ENCODE results near the gene RGS16. TPM values are rescaled to one million over a fixed set of nuclear protein-coding genes. Genes with fewer than 3 reads are reported as not detected.

RGS16 gene
- total RNA-seq, 1 experiment from 2014 or later, result 6.5 TPM

DNA sequence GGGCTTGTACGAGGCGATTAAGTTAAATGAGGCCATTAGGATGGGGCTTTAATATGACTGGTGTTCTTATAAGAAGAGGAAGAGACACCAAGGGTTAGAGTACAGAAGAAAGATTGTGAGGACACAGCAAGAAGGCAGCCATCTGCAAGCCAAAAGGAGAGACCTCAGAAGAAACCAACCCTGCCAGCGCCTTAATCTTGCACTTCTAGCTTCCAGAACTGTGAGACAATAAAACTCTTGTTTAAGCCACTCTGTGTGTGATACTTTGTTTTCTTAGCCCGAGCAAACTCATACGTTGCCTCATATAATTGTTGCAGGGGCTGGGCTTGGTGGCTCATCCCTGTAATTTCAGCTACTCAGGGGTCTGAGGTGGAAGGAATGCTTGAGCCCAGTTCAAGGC is 33.6 kb upstream of the RGS16 start:
- DNase-seq (ENCODE audit: low read depth, low spot score) (no peak), ATAC-seq (no peak)
- TF ChIP-seq CTCF (IDR thresholded peaks at IDR 0.05 in 2 of 3, conservative IDR thresholded peaks at IDR 0.05 in 1 of 3; ENCODE audit: borderline replicate concordance in 1 of 3, insufficient read depth in 1 of 3, low read depth in 2 of 3, low read length in 2 of 3) (no peak), YY1 (IDR thresholded peaks at IDR 0.05; ENCODE audit: extremely low read depth, insufficient replicate concordance, low read depth, low read length) (no peak), SRF (IDR thresholded peaks at IDR 0.05; ENCODE audit: low read depth) (no peak), RAD21 (IDR thresholded peaks at IDR 0.05; ENCODE audit: low read depth) (no peak), CEBPB (IDR thresholded peaks at IDR 0.05; ENCODE audit: low read depth) (no peak), CBX3 (IDR thresholded peaks at IDR 0.05; ENCODE audit: low read depth) (no peak), TCF7L2 (IDR thresholded peaks at IDR 0.05; ENCODE audit: borderline replicate concordance, extremely low read depth, insufficient read depth, insufficient read length) (no peak), POLR2AphosphoS5 (IDR thresholded peaks at IDR 0.05; ENCODE audit: low read depth, low read length) (no peak)
- Histone ChIP-seq H3K4me2 (ENCODE audit: low read length) (no peak overlapping the region), H3K79me2 (ENCODE audit: insufficient read depth, low read length) (no peaks in the 10 kb centered on the region), H3K9me2 (ENCODE audit: insufficient read depth) (no peaks in the 10 kb centered on the region), H3K4me3 (replicated peaks in 1 of 2; ENCODE audit: low read depth in 1 of 2, low read length in 2 of 2) (no peak overlapping the region), H3K4me1 (ENCODE audit: control insufficient read depth in 1 of 2, insufficient read depth in 2 of 2, low read length in 2 of 2) (no peaks in the 10 kb centered on the region), H3K27me3 (ENCODE audit: insufficient read depth, low read length) (no peaks in the 10 kb centered on the region), H2AFZ (ENCODE audit: low read depth, low read length, poor library complexity, severe bottlenecking) (no peak overlapping the region), H3K9ac (ENCODE audit: low read length) (no peak overlapping the region), H3K27ac (ENCODE audit: low read depth, low read length) (no peak overlapping the region), H3K36me3 (ENCODE audit: control insufficient read depth in 1 of 2, insufficient read depth in 2 of 2, low read length in 2 of 2) (no peaks in the 10 kb centered on the region), H3K9me3 (ENCODE audit: control insufficient read depth in 1 of 2, insufficient read depth in 1 of 2, low read depth in 1 of 2, low read length in 2 of 2) (no peaks in the 10 kb centered on the region), H4K20me1 (ENCODE audit: insufficient read depth) (no peaks in the 10 kb centered on the region)
- ChIA-PET CTCF (no interaction called here), POLR2A (no interaction called here), RAD21 (ENCODE audit: low non-redundant PET in 1 of 2, low total read pairs in 2 of 2, uncharacterized antibody in 2 of 2, unreplicated experiment in 2 of 2) (no interaction called here)
- intact Hi-C loops (cut with micrococcal nuclease), result no loop called here
- BruUV-seq (replicated peaks), result no TSS peak

GRCh38 chr1:182635871-182636270 is 31.7 kb upstream of the RGS16 start:
- ATAC-seq (no peak), DNase-seq (ENCODE audit: low read depth, low spot score) (no peak)
- intact Hi-C loops (cut with micrococcal nuclease), result no loop called here
- Histone ChIP-seq H3K9me2 (ENCODE audit: insufficient read depth) (no peaks in the 10 kb centered on the region), H3K27ac (ENCODE audit: low read depth, low read length) (no peak overlapping the region), H4K20me1 (ENCODE audit: insufficient read depth) (no peaks in the 10 kb centered on the region), H3K27me3 (ENCODE audit: insufficient read depth, low read length) (no peaks in the 10 kb centered on the region), H3K4me1 (ENCODE audit: control insufficient read depth in 1 of 2, insufficient read depth in 2 of 2, low read length in 2 of 2) (peaks cover 3 to 4% of the 10 kb centered on the region in 2 experiments; a peak in 3 of 4 replicates), H3K36me3 (ENCODE audit: control insufficient read depth in 1 of 2, insufficient read depth in 2 of 2, low read length in 2 of 2) (no peaks in the 10 kb centered on the region), H3K79me2 (ENCODE audit: insufficient read depth, low read length) (no peaks in the 10 kb centered on the region), H2AFZ (ENCODE audit: low read depth, low read length, poor library complexity, severe bottlenecking) (no peak overlapping the region), H3K4me3 (replicated peaks in 1 of 2; ENCODE audit: low read depth in 1 of 2, low read length in 2 of 2) (no peak overlapping the region), H3K4me2 (ENCODE audit: low read length) (no peak overlapping the region), H3K9me3 (ENCODE audit: control insufficient read depth in 1 of 2, insufficient read depth in 1 of 2, low read depth in 1 of 2, low read length in 2 of 2) (no peaks in the 10 kb centered on the region), H3K9ac (ENCODE audit: low read length) (no peak overlapping the region)
- CTCF ChIA-PET, result no interaction called here
- POLR2A ChIA-PET, result no interaction called here
- no TSS peak for BruUV-seq (replicated peaks)
- RAD21 ChIA-PET (ENCODE audit: low non-redundant PET in 1 of 2, low total read pairs in 2 of 2, uncharacterized antibody in 2 of 2, unreplicated experiment in 2 of 2), result no interaction called here
- TF ChIP-seq POLR2A (IDR thresholded peaks at IDR 0.05; ENCODE audit: borderline replicate concordance, extremely low read depth, insufficient read depth, insufficient read length) (no peak), ELF1 (IDR thresholded peaks at IDR 0.05; ENCODE audit: borderline replicate concordance, low read depth) (no peak), SRF (IDR thresholded peaks at IDR 0.05; ENCODE audit: low read depth) (no peak), RAD21 (IDR thresholded peaks at IDR 0.05; ENCODE audit: low read depth) (no peak), EZH2phosphoT487 (IDR thresholded peaks at IDR 0.05; ENCODE audit: borderline replicate concordance) (no peak), EGR1 (IDR thresholded peaks at IDR 0.05; ENCODE audit: low read depth) (no peak), TCF7L2 (IDR thresholded peaks at IDR 0.05; ENCODE audit: borderline replicate concordance, extremely low read depth, insufficient read depth, insufficient read length) (no peak), YY1 (IDR thresholded peaks at IDR 0.05; ENCODE audit: extremely low read depth, insufficient replicate concordance, low read depth, low read length) (no peak), ZFX (IDR thresholded peaks at IDR 0.05) (no peak), ZNF274 (IDR thresholded peaks at IDR 0.05; ENCODE audit: low read depth, low read length) (no peak), SIN3A (IDR thresholded peaks at IDR 0.05; ENCODE audit: low read depth) (no peak)
- TF ChIP-seq, protein P1, sequence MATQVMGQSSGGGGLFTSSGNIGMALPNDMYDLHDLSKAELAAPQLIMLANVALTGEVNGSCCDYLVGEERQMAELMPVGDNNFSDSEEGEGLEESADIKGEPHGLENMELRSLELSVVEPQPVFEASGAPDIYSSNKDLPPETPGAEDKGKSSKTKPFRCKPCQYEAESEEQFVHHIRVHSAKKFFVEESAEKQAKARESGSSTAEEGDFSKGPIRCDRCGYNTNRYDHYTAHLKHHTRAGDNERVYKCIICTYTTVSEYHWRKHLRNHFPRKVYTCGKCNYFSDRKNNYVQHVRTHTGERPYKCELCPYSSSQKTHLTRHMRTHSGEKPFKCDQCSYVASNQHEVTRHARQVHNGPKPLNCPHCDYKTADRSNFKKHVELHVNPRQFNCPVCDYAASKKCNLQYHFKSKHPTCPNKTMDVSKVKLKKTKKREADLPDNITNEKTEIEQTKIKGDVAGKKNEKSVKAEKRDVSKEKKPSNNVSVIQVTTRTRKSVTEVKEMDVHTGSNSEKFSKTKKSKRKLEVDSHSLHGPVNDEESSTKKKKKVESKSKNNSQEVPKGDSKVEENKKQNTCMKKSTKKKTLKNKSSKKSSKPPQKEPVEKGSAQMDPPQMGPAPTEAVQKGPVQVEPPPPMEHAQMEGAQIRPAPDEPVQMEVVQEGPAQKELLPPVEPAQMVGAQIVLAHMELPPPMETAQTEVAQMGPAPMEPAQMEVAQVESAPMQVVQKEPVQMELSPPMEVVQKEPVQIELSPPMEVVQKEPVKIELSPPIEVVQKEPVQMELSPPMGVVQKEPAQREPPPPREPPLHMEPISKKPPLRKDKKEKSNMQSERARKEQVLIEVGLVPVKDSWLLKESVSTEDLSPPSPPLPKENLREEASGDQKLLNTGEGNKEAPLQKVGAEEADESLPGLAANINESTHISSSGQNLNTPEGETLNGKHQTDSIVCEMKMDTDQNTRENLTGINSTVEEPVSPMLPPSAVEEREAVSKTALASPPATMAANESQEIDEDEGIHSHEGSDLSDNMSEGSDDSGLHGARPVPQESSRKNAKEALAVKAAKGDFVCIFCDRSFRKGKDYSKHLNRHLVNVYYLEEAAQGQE (IDR thresholded peaks at IDR 0.05; ENCODE audit: low read depth), result no peak
- TF ChIP-seq, protein P2, sequence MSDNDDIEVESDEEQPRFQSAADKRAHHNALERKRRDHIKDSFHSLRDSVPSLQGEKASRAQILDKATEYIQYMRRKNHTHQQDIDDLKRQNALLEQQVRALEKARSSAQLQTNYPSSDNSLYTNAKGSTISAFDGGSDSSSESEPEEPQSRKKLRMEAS (IDR thresholded peaks at IDR 0.05), result no peak

All from HCT116 (cell line).